Measurements from ENCODE around the gene NDUFB3.

Gene NDUFB3

GRCh38 chr2:201118961-201119854 lies 47.4 kb downstream of the NDUFB3 start:
- H3K36me3 ChIP-seq (ENCODE audit: control insufficient read depth, insufficient read depth, low read length): no peaks in the 10 kb centered on the region; the same call in 1 of the 2 replicates
- no peaks in the 10 kb centered on the region for H3K27me3 ChIP-seq (replicated peaks; ENCODE audit: control insufficient read depth, insufficient read depth, low read length)
- peak overlapping the region; percentile 96 for H3K4me3 ChIP-seq (replicated peaks; ENCODE audit: low read depth, low read length)
- DNase-seq (ENCODE audit: extremely low read depth, insufficient read length): no peak
- no peak for TF ChIP-seq CTCF (IDR thresholded peaks at IDR 0.05; ENCODE audit: insufficient read depth, low read length, poor library complexity, severe bottlenecking)

GRCh38 chr2:201122276-201122675 lies 50.5 kb downstream of the NDUFB3 start:
- peak overlapping the region; percentile 96 for H3K4me3 ChIP-seq (replicated peaks; ENCODE audit: low read depth, low read length)
- no peak for DNase-seq (ENCODE audit: extremely low read depth, insufficient read length)
- no peaks in the 10 kb centered on the region; the same call in none of the 2 replicates for H3K36me3 ChIP-seq (ENCODE audit: control insufficient read depth, insufficient read depth, low read length)
- H3K27me3 ChIP-seq (replicated peaks; ENCODE audit: control insufficient read depth, insufficient read depth, low read length): no peaks in the 10 kb centered on the region
- TF ChIP-seq CTCF (IDR thresholded peaks at IDR 0.05; ENCODE audit: insufficient read depth, low read length, poor library complexity, severe bottlenecking): no peak

GRCh38 chr2:201126308-201127151 lies 54.7 kb downstream of the NDUFB3 start:
- Histone ChIP-seq H3K36me3 (ENCODE audit: control insufficient read depth, insufficient read depth, low read length) (no peaks in the 10 kb centered on the region; the same call in none of the 2 replicates), H3K4me3 (replicated peaks; ENCODE audit: low read depth, low read length) (peak overlapping the region; percentile 60), H3K27me3 (replicated peaks; ENCODE audit: control insufficient read depth, insufficient read depth, low read length) (no peaks in the 10 kb centered on the region)
- TF ChIP-seq CTCF (IDR thresholded peaks at IDR 0.05; ENCODE audit: insufficient read depth, low read length, poor library complexity, severe bottlenecking): no peak
- DNase-seq (ENCODE audit: extremely low read depth, insufficient read length): peak; percentile 44

- H3K36me3 ChIP-seq (ENCODE audit: control insufficient read depth, insufficient read depth, low read length): no peaks in the 10 kb centered on the region; the same call in none of the 2 replicates
- no peak for TF ChIP-seq CTCF (IDR thresholded peaks at IDR 0.05; ENCODE audit: insufficient read depth, low read length, poor library complexity, severe bottlenecking)
- no peaks in the 10 kb centered on the region for H3K27me3 ChIP-seq (replicated peaks; ENCODE audit: control insufficient read depth, insufficient read depth, low read length)
- H3K4me3 ChIP-seq (replicated peaks; ENCODE audit: low read depth, low read length): peak overlapping the region; percentile 60
- DNase-seq (ENCODE audit: extremely low read depth, insufficient read length): no peak
These were observed 55.3 kb downstream of the NDUFB3 start for GRCh38 chr2:201127152-201127511.

- no peak for DNase-seq (ENCODE audit: extremely low read depth, insufficient read length)
- Histone ChIP-seq H3K27me3 (replicated peaks; ENCODE audit: control insufficient read depth, insufficient read depth, low read length) (no peaks in the 10 kb centered on the region), H3K4me3 (replicated peaks; ENCODE audit: low read depth, low read length) (peak overlapping the region; percentile 60), H3K36me3 (ENCODE audit: control insufficient read depth, insufficient read depth, low read length) (no peaks in the 10 kb centered on the region; the same call in none of the 2 replicates)
- no peak for TF ChIP-seq CTCF (IDR thresholded peaks at IDR 0.05; ENCODE audit: insufficient read depth, low read length, poor library complexity, severe bottlenecking)
These were observed 55.8 kb downstream of the NDUFB3 start for GRCh38 chr2:201127570-201127969.
